A172 (cell line): ENCODE results near the gene CES4A. TPM values are rescaled to one million over a fixed set of nuclear protein-coding genes. Genes with fewer than 3 reads are reported as not detected.

ENCODE experiments used
- DNase-seq: peaks from one replicate; pipeline ENCODE4 v3.0.0-alpha.2; 2015; ENCODE audit warnings: low spot score
- total RNA-seq: library from RNA; depleted of rRNA; stranded (reverse); fragments of >200 nt; shearing (Covaris generic); gene quantifications from 2 replicates; pipeline ENCODE4 v1.2.3, GENCODE V29; 2014; rRNA removed

Gene CES4A
- total RNA-seq, 1 experiment from 2014 or later, result not detected

- DNase-seq, result no peak
Observed at GRCh38 chr16:67050796-67051195, 62.4 kb downstream of the CES4A start.

- no peak for DNase-seq
Observed at GRCh38 chr16:67052399-67052798, 64.0 kb downstream of the CES4A start.

GRCh38 chr16:67053767-67054334, 65.5 kb downstream of the CES4A start:
- no peak for DNase-seq

- DNase-seq, result no peak
Observed at GRCh38 chr16:67054901-67055300, 66.5 kb downstream of the CES4A start.

- DNase-seq, result peak; percentile 96
Observed at GRCh38 chr16:67055712-67056487, 67.5 kb downstream of the CES4A start.

Other genes with a start within 250 kb of the CES4A start
- gene DYNC1LI2, start 237.0 kb upstream of the CES4A start, total RNA-seq, result 57.1 and 59.0 TPM in 2 replicates
- gene TERB1, start 187.0 kb upstream of the CES4A start, total RNA-seq, result 0.07 TPM in 1 of 2 replicates, not detected in the other
- 103 and 137 TPM in 2 replicates for gene NAE1, start 157.6 kb upstream of the CES4A start, total RNA-seq
- gene CA7, start 144.2 kb upstream of the CES4A start, total RNA-seq, result not detected in 2 replicates
- 11.8 and 16.7 TPM in 2 replicates for gene PDP2, start 108.1 kb upstream of the CES4A start, total RNA-seq
- gene CDH16, start 69.7 kb upstream of the CES4A start, total RNA-seq, result not detected in 2 replicates
- gene RRAD, start 63.1 kb upstream of the CES4A start, total RNA-seq, result 1.0 and 2.8 TPM in 2 replicates
- 150 and 174 TPM in 2 replicates for gene CIAO2B, start 54.2 kb upstream of the CES4A start, total RNA-seq
- 19.7 TPM in 2 replicates for gene CES2, start 53.1 kb upstream of the CES4A start, total RNA-seq
- gene CES3, start 27.3 kb upstream of the CES4A start, total RNA-seq, result 0.05 and 0.17 TPM in 2 replicates
- 72.3 and 89.4 TPM in 2 replicates for gene CBFB, start 40.6 kb downstream of the CES4A start, total RNA-seq
- 21.7 and 26.4 TPM in 2 replicates for gene PHAF1, start 121.4 kb downstream of the CES4A start, total RNA-seq
- gene B3GNT9, start 162.4 kb downstream of the CES4A start, total RNA-seq, result 63.0 and 65.1 TPM in 2 replicates
- gene TRADD, start 171.3 kb downstream of the CES4A start, total RNA-seq, result 28.9 and 36.1 TPM in 2 replicates
- 7.3 and 9.0 TPM in 2 replicates for gene FBXL8, start 171.4 kb downstream of the CES4A start, total RNA-seq
- gene HSF4, start 176.2 kb downstream of the CES4A start, total RNA-seq, result 5.8 and 10.9 TPM in 2 replicates
- gene NOL3, start 181.9 kb downstream of the CES4A start, total RNA-seq, result 11.2 and 19.6 TPM in 2 replicates
- 15.6 and 17.5 TPM in 2 replicates for gene MATCAP1, start 195.4 kb downstream of the CES4A start, total RNA-seq
- gene EXOC3L1, start 201.5 kb downstream of the CES4A start, total RNA-seq, result 0.12 and 0.50 TPM in 2 replicates
- 99.6 and 115 TPM in 2 replicates for gene E2F4, start 203.6 kb downstream of the CES4A start, total RNA-seq
- gene ELMO3, start 210.5 kb downstream of the CES4A start, total RNA-seq, result 0.24 and 0.48 TPM in 2 replicates
- 48.0 and 59.4 TPM in 2 replicates for gene TMEM208, start 238.5 kb downstream of the CES4A start, total RNA-seq